SK-N-SH (cell line): ENCODE data around the gene ARL4D. TPM values are rescaled to one million over a fixed set of nuclear protein-coding genes. Genes with fewer than 3 reads are reported as not detected.

Experiments used
- CTCF ChIA-PET: fragments of 300-600, 350-600 bp; formaldehyde crosslinking; extraction: SDS; loops from one replicate; lab custom pipeline; 2021; lab: Yijun Ruan, JAX
- POLR2A ChIA-PET: fragments of 350-600 bp; sonication (Branson Sonifier 250); formaldehyde crosslinking; extraction: SDS; loops from one replicate; lab custom pipeline; 2020; ENCODE audit warnings: antibody characterized with exemption, inconsistent platforms; lab: Yijun Ruan, JAX
- DNase-seq: peaks from one replicate; pipeline ENCODE4 v3.0.0; 2012
- H2AFZ ChIP-seq: fragments of 200-600 bp; sonication (generic); 2 replicates; pipeline ENCODE4 v1.8.1; 2016; ENCODE audit warnings: antibody characterized with exemption, mild to moderate bottlenecking, low read depth
- H3F3A ChIP-seq: fragments of 200-600 bp; sonication (generic); replicated peaks from 2 replicates; pipeline ENCODE3; 2016; ENCODE audit warnings: antibody characterized with exemption, mild to moderate bottlenecking; ENCODE audit not compliant: insufficient read depth
- H3K27ac ChIP-seq, 2 experiments: fragments of 200-500 bp in 1 of 2; fragments of 200-600 bp in 1 of 2; sonication (Bioruptor generic) in 1 of 2; sonication (generic), shearing (Covaris generic) in 1 of 2; 2 replicates each; pipeline versions ENCODE4 v1.5.1 to v1.6.1; 2014 to 2016; ENCODE audit warnings: low read depth in 2 of 2, inconsistent platforms in 1 of 2, low read length in 1 of 2, mild to moderate bottlenecking in 1 of 2, mixed read lengths in 1 of 2
- H3K27me3 ChIP-seq: fragments of 200-600 bp; sonication (generic), shearing (Covaris generic); 2 replicates; pipeline ENCODE4 v1.6.1; 2016; ENCODE audit warnings: mixed run types; ENCODE audit not compliant: insufficient read depth
- H3K36me3 ChIP-seq, 2 experiments: fragments of 200-500 bp in 1 of 2; fragments of 200-600 bp in 1 of 2; sonication (Bioruptor generic) in 1 of 2; sonication (generic) in 1 of 2; replicated peaks in 1 of 2; 2 replicates each; pipeline versions ENCODE3 to v1.5.1; 2014 to 2016; ENCODE audit warnings: low read length in 1 of 2, mild to moderate bottlenecking in 1 of 2; ENCODE audit not compliant: insufficient read depth in 2 of 2, control insufficient read depth in 1 of 2
- H3K4me1 ChIP-seq, 2 experiments: fragments of 200-500 bp in 1 of 2; fragments of 200-600 bp in 1 of 2; sonication (Bioruptor generic) in 1 of 2; sonication (generic), shearing (Covaris generic) in 1 of 2; 2 replicates each; pipeline versions ENCODE4 v1.5.1 to v1.6.1; 2014 to 2016; ENCODE audit warnings: low read depth in 1 of 2, low read length in 1 of 2, mixed run types in 1 of 2; ENCODE audit not compliant: insufficient read depth in 2 of 2, control insufficient read depth in 1 of 2
- H3K4me2 ChIP-seq: fragments of 200-600 bp; sonication (generic), shearing (Covaris generic); 2 replicates; pipeline ENCODE4 v1.6.1; 2017; ENCODE audit warnings: mixed run types
- H3K4me3 ChIP-seq, 2 experiments: fragments of 200-500 bp in 1 of 2; fragments of 200-600 bp in 1 of 2; sonication (Bioruptor generic) in 1 of 2; sonication (generic), shearing (Covaris generic) in 1 of 2; 2 replicates each; pipeline versions ENCODE4 v1.5.1 to v1.8.1; 2014 to 2016; ENCODE audit warnings: low read depth in 2 of 2, inconsistent platforms in 1 of 2, low read length in 1 of 2, mild to moderate bottlenecking in 1 of 2, mixed read lengths in 1 of 2, moderate library complexity in 1 of 2
- H3K79me2 ChIP-seq: fragments of 200-600 bp; sonication (generic); 2 replicates; pipeline ENCODE4 v1.8.1; 2017; ENCODE audit warnings: mild to moderate bottlenecking; ENCODE audit not compliant: insufficient read depth
- H3K9ac ChIP-seq: fragments of 200-600 bp; sonication (generic); 2 replicates; pipeline ENCODE4 v1.6.1; 2017; ENCODE audit warnings: mixed run types
- H3K9me2 ChIP-seq: fragments of 200-600 bp; sonication (generic); 2 replicates; pipeline ENCODE4 v1.6.1; 2017; ENCODE audit warnings: mixed run types
- H3K9me3 ChIP-seq: fragments of 200-600 bp; sonication (generic); 2 replicates; pipeline ENCODE4 v1.6.1; 2017; ENCODE audit warnings: mixed run types, mild to moderate bottlenecking, moderate library complexity
- H4K20me1 ChIP-seq: fragments of 200-600 bp; sonication (generic); 2 replicates; pipeline ENCODE4 v1.6.1; 2017; ENCODE audit warnings: mild to moderate bottlenecking, mixed run types; ENCODE audit not compliant: insufficient read depth
- CHD2 ChIP-seq: fragments of 150-350 bp; IDR thresholded peaks from 2 replicates; pipeline ENCODE4 v1.6.1; 2018; ENCODE audit warnings: low read length; ENCODE audit not compliant: partially characterized antibody
- EP300 ChIP-seq, 2 experiments: IDR thresholded peaks; 2 replicates each; pipeline versions ENCODE4 v1.4.0 to v1.6.1; 2012; ENCODE audit warnings: borderline replicate concordance in 1 of 2, low read depth in 1 of 2, low read length in 1 of 2
- EZH2phosphoT487 ChIP-seq: fragments of 200-600 bp; sonication (generic); IDR thresholded peaks from 2 replicates; pipeline ENCODE4 v1.6.1; 2017; ENCODE audit warnings: low read depth, mixed run types, mild to moderate bottlenecking, antibody characterized with exemption, moderate library complexity, borderline replicate concordance
- FOSL2 ChIP-seq: IDR thresholded peaks from 2 replicates; pipeline ENCODE4 v1.4.0; 2012; ENCODE audit warnings: low read depth, mild to moderate bottlenecking, moderate library complexity, borderline replicate concordance
- FOXJ3 ChIP-seq: sonication (generic); formaldehyde crosslinking; IDR thresholded peaks from 2 replicates; pipeline ENCODE4 v1.5.1; 2020; ENCODE audit warnings: mild to moderate bottlenecking, missing genetic modification reagents
- FOXM1 ChIP-seq: IDR thresholded peaks from 2 replicates; pipeline ENCODE4 v1.4.0; 2012; ENCODE audit warnings: low read depth, mild to moderate bottlenecking
- GATA2 ChIP-seq: sonication (generic); formaldehyde crosslinking; IDR thresholded peaks from 2 replicates; pipeline ENCODE4 v1.5.0; 2020; ENCODE audit warnings: mild to moderate bottlenecking, missing genetic modification reagents
- JUND ChIP-seq: IDR thresholded peaks from 2 replicates; pipeline ENCODE4 v1.4.0; 2012
- MEF2A ChIP-seq: IDR thresholded peaks from 2 replicates; pipeline ENCODE4 v1.4.0; 2012; ENCODE audit warnings: low read depth, borderline replicate concordance
- MXI1 ChIP-seq: IDR thresholded peaks from 2 replicates; pipeline ENCODE4 v1.6.1; 2012; ENCODE audit warnings: mild to moderate bottlenecking, low read depth, low read length, improper control_type of control experiment
- NFIC ChIP-seq: IDR thresholded peaks from 2 replicates; pipeline ENCODE4 v1.4.0; 2012; ENCODE audit warnings: borderline replicate concordance
- POLR2AphosphoS5 ChIP-seq: IDR thresholded peaks from 2 replicates; pipeline ENCODE4 v1.6.1; 2012; ENCODE audit warnings: low read depth, low read length
- RAD21 ChIP-seq: IDR thresholded peaks from 2 replicates; pipeline ENCODE4 v1.6.1; 2012; ENCODE audit warnings: mild to moderate bottlenecking, low read length
- RFX5 ChIP-seq: IDR thresholded peaks from 2 replicates; pipeline ENCODE4 v1.6.1; 2012; ENCODE audit warnings: mild to moderate bottlenecking, improper control_type of control experiment, low read length
- RXRA ChIP-seq: IDR thresholded peaks from 2 replicates; pipeline ENCODE4 v1.4.0; 2012; ENCODE audit warnings: low read depth, mild to moderate bottlenecking, borderline replicate concordance
- SIN3A ChIP-seq: IDR thresholded peaks from 2 replicates; pipeline ENCODE4 v1.6.1; 2012; ENCODE audit warnings: low read depth, mild to moderate bottlenecking, low read length, moderate library complexity, borderline replicate concordance
- SMC3 ChIP-seq: IDR thresholded peaks from 2 replicates; pipeline ENCODE4 v1.6.1; 2012; ENCODE audit warnings: low read depth, low read length, improper control_type of control experiment
- TAF1 ChIP-seq: IDR thresholded peaks from 2 replicates; pipeline ENCODE4 v1.6.1; 2012; ENCODE audit warnings: low read depth, mild to moderate bottlenecking, low read length, moderate library complexity, borderline replicate concordance
- TCF12 ChIP-seq: IDR thresholded peaks from 2 replicates; pipeline ENCODE4 v1.4.0; 2012
- TEAD4 ChIP-seq: IDR thresholded peaks from 2 replicates; pipeline ENCODE4 v1.4.0; 2012; ENCODE audit warnings: mild to moderate bottlenecking, borderline replicate concordance; ENCODE audit not compliant: insufficient read depth
- YY1 ChIP-seq: IDR thresholded peaks from 2 replicates; pipeline ENCODE4 v1.4.0; 2012; ENCODE audit warnings: low read depth, mild to moderate bottlenecking
- WGBS: methylation state at CpG from one replicate; pipeline ENCODE4 v1.1.6; 2017; ENCODE audit warnings: low lambda C conversion rate; 5-methylcytosine and 5-hydroxymethylcytosine counted together
- polyA plus RNA-seq, 3 experiments: library from polyadenylated mRNA; depleted of rRNA; stranded (reverse); fragments of >200 nt; gene quantifications; 2 replicates each; pipeline ENCODE4 v1.2.3, GENCODE V29; 2012
- TF ChIP-seq, protein P1 (sequence below): IDR thresholded peaks from 2 replicates; pipeline ENCODE4; 2012
- TF ChIP-seq, protein P2 (sequence below): IDR thresholded peaks from 2 replicates; pipeline ENCODE4 v1.4.0; 2012; ENCODE audit warnings: low read depth, borderline replicate concordance
- TF ChIP-seq, protein P3 (sequence below): fragments of 200-600 bp; sonication (generic); IDR thresholded peaks from 2 replicates; pipeline ENCODE4 v1.6.1; 2017; ENCODE audit warnings: antibody characterized with exemption, mild to moderate bottlenecking, moderate library complexity
- TF ChIP-seq, protein P4 (sequence below): IDR thresholded peaks from 2 replicates; pipeline ENCODE4 v1.4.0; 2012; ENCODE audit warnings: low read depth
- TF ChIP-seq, protein P5 (sequence below): fragments of 150-350 bp; IDR thresholded peaks from 2 replicates; pipeline ENCODE4 v1.6.1; 2017; ENCODE audit warnings: antibody characterized with exemption, low read length, low read depth, borderline replicate concordance

Gene ARL4D
- polyA plus RNA-seq, 1 of the 3 experiments (the other 2 are of a cell fraction): 29.5 TPM

DNA sequence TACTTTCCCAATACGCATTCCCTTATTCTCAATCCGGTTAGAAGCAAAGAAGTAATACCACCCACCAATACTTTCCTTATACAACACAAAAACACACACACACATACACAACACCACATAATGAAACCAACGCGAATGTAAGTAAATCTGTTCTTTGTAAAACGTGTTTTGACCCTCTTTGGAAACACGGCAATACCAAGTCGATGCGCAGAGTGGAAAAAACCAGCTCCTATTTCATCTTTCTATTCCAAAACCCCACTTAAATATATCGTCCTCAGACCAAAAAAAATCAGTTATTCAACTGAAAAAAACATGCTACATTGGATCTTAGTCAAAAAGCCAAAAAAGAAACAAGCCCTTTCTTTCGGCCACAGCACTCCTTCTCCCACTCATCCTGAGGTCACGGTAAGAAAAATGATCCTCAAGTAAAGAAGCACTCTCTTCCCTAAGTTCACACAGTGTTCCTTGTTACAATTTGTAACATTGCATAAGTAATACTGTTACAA, 31.0 kb upstream of the ARL4D start (continued):
- TF ChIP-seq TEAD4 (peak; percentile 72; the same call in 1 of the 2 replicates), MXI1 (peak; percentile 36; the same call in 1 of the 2 replicates), EZH2phosphoT487 (no peak), CHD2 (peak; percentile 55), YY1 (0 out of 2 replicates have a peak, but pooled peaks have one; percentile 57), SIN3A (peak; percentile 100), GATA2 (0 out of 2 replicates have a peak, but pooled peaks have one; percentile 33), EP300 (IDR thresholded peaks at IDR 0.05; ENCODE audit: borderline replicate concordance in 1 of 2, low read depth in 1 of 2, low read length in 1 of 2) (peak; percentile 22 to 31; a peak in 1 of 4 replicates), TAF1 (peak; percentile 59; the same call in 1 of the 2 replicates), SMC3 (no peak), TCF12 (peak; percentile 56; the same call in 1 of the 2 replicates)
- TF ChIP-seq, protein P1, sequence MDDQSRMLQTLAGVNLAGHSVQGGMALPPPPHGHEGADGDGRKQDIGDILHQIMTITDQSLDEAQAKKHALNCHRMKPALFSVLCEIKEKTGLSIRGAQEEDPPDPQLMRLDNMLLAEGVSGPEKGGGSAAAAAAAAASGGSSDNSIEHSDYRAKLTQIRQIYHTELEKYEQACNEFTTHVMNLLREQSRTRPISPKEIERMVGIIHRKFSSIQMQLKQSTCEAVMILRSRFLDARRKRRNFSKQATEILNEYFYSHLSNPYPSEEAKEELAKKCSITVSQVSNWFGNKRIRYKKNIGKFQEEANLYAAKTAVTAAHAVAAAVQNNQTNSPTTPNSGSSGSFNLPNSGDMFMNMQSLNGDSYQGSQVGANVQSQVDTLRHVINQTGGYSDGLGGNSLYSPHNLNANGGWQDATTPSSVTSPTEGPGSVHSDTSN: peak; percentile 45
- TF ChIP-seq, protein P2, sequence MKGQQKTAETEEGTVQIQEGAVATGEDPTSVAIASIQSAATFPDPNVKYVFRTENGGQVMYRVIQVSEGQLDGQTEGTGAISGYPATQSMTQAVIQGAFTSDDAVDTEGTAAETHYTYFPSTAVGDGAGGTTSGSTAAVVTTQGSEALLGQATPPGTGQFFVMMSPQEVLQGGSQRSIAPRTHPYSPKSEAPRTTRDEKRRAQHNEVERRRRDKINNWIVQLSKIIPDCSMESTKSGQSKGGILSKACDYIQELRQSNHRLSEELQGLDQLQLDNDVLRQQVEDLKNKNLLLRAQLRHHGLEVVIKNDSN: no peak

DNA sequence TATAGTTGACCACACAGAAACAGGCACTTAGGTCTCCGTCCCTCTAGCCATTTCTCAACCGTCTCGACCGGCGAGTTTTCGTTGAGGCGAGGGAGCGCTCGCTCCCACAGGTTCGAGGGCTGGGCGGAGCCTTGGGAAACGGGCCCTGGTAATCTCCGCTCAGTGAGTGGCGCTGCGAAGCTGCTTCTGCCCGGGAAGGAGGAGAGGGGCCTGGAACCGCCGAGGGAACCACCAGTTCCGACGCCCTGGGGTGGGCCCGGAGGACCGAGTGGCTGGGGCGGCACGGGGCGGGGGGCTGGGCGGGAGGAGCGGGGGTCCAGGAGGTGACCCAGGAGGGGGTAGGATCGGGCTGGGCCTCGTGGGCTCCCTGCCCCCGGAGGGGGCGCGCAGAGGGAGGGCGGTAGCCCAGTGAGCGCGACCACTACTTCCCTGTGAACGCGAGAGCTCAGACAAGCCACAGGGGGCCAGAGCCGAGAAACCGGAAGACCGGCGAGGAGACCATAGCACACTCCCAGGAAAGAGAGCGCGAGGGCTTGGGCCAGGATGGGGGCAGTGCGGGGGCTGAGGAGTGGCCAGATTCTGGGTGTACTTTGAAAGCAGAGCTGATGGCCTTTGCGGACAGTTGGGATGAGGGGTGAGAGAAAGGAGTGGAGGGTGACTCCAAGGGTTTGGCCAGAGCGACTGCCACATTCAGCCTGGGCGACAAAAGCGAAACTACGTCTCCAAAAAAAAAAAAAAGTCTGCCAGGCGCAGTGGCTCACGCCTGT, 29.9 kb upstream of the ARL4D start:
- Histone ChIP-seq H3K9me3 (no peaks in the 10 kb centered on the region), H3K9ac (peak overlapping the region; percentile 82), H3K4me3 (peak overlapping the region; percentile 29 to 36), H3K79me2 (peaks cover 10% of the 10 kb centered on the region), H3K9me2 (no peaks in the 10 kb centered on the region), H3F3A (peaks cover 23% of the 10 kb centered on the region), H4K20me1 (no peaks in the 10 kb centered on the region), H3K36me3 (no peaks in the 10 kb centered on the region), H3K27me3 (no peaks in the 10 kb centered on the region), H3K27ac (peak overlapping the region; percentile 92 to 95), H3K4me2 (peak overlapping the region; percentile 84), H2AFZ (peak overlapping the region; percentile 93), H3K4me1 (peaks cover 7 to 11% of the 10 kb centered on the region in 2 experiments; a peak in 3 of 4 replicates)
- ChIA-PET CTCF (interaction anchor here (1.1 to 4.1 kb wide), 6 partner anchors 10 to 114 kb away, joined by 3 to 36 read pairs (median 10); partner anchors contain the start of gene DHX8), POLR2A (interaction anchor here (0.6 to 4.3 kb wide), 21 partner anchors 9 to 370 kb away, joined by 3 to 136 read pairs (median 7); partner anchors contain the start of genes ARL4D, DHX8 and RPL27)
- WGBS: 20% methylated on average over 41 of the region's 51 CpGs
- DNase-seq: peak; percentile 75
- TF ChIP-seq NFIC: no peak
- TF ChIP-seq CHD2: peak; percentile 7
- TF ChIP-seq, protein P3, sequence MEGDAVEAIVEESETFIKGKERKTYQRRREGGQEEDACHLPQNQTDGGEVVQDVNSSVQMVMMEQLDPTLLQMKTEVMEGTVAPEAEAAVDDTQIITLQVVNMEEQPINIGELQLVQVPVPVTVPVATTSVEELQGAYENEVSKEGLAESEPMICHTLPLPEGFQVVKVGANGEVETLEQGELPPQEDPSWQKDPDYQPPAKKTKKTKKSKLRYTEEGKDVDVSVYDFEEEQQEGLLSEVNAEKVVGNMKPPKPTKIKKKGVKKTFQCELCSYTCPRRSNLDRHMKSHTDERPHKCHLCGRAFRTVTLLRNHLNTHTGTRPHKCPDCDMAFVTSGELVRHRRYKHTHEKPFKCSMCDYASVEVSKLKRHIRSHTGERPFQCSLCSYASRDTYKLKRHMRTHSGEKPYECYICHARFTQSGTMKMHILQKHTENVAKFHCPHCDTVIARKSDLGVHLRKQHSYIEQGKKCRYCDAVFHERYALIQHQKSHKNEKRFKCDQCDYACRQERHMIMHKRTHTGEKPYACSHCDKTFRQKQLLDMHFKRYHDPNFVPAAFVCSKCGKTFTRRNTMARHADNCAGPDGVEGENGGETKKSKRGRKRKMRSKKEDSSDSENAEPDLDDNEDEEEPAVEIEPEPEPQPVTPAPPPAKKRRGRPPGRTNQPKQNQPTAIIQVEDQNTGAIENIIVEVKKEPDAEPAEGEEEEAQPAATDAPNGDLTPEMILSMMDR: peak; percentile 12; the same call in 1 of the 2 replicates
- no peak for TF ChIP-seq RXRA
- TF ChIP-seq EP300 (IDR thresholded peaks at IDR 0.05; ENCODE audit: borderline replicate concordance in 1 of 2, low read depth in 1 of 2, low read length in 1 of 2): no peak
- TF ChIP-seq POLR2AphosphoS5: no peak; the same call in 1 of the 2 replicates
- TF ChIP-seq RFX5: no peak
- TF ChIP-seq MEF2A: no peak
- no peak for TF ChIP-seq FOSL2
- TF ChIP-seq TCF12: no peak
- no peak for TF ChIP-seq FOXM1
- TF ChIP-seq FOXJ3 (CRISPR knock-in tag): no peak
- peak; percentile 38 for TF ChIP-seq RAD21
- TF ChIP-seq MXI1: no peak
- no peak for TF ChIP-seq JUND
- no peak for TF ChIP-seq SMC3
- TF ChIP-seq, protein P4, sequence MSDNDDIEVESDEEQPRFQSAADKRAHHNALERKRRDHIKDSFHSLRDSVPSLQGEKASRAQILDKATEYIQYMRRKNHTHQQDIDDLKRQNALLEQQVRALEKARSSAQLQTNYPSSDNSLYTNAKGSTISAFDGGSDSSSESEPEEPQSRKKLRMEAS: peak; percentile 52; the same call in 1 of the 2 replicates
- TF ChIP-seq, protein P5, sequence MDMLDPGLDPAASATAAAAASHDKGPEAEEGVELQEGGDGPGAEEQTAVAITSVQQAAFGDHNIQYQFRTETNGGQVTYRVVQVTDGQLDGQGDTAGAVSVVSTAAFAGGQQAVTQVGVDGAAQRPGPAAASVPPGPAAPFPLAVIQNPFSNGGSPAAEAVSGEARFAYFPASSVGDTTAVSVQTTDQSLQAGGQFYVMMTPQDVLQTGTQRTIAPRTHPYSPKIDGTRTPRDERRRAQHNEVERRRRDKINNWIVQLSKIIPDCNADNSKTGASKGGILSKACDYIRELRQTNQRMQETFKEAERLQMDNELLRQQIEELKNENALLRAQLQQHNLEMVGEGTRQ: no peak
